GM21786 (cell line): ENCODE measurements around the gene RND3.

Source experiments
- ATAC-seq: cut with Tn5 transposase; IDR thresholded peaks from one replicate; pipeline ENCODE4 v1.9.1; 2021; ENCODE audit not compliant: unreplicated experiment

The RND3 gene

GRCh38 chr2:150487537-150488429 is at the start of gene RND3:
Gene RND3, minus strand, starts transcription at chr2:150487667. Its CDS starts 250 bp downstream, at chr2:150487417.
- ATAC-seq: peak; percentile 50

GRCh38 chr2:150535176-150535575 is 47.7 kb upstream of the RND3 start:
- no peak for ATAC-seq

- no peak for ATAC-seq
Observed at GRCh38 chr2:150532879-150533278, 45.4 kb upstream of the RND3 start.

GRCh38 chr2:150532020-150532419 is 44.6 kb upstream of the RND3 start:
- no peak for ATAC-seq

- no peak for ATAC-seq
Observed at GRCh38 chr2:150531591-150531990, 44.1 kb upstream of the RND3 start.

- no peak for ATAC-seq
Observed at GRCh38 chr2:150530168-150530567, 42.7 kb upstream of the RND3 start.

GRCh38 chr2:150528861-150529801 is 41.7 kb upstream of the RND3 start:
- peak; percentile 93 for ATAC-seq

GRCh38 chr2:150526827-150527226 is 39.4 kb upstream of the RND3 start:
- no peak for ATAC-seq

GRCh38 chr2:150526006-150526405 is 38.5 kb upstream of the RND3 start:
- no peak for ATAC-seq

- ATAC-seq: no peak
Observed at GRCh38 chr2:150522269-150522668, 34.8 kb upstream of the RND3 start.

- ATAC-seq: peak; percentile 62
Observed at GRCh38 chr2:150520887-150521664, 33.6 kb upstream of the RND3 start.

GRCh38 chr2:150520033-150520432 is 32.6 kb upstream of the RND3 start:
- no peak for ATAC-seq

- no peak for ATAC-seq
Observed at GRCh38 chr2:150517951-150518680, 30.6 kb upstream of the RND3 start.

GRCh38 chr2:150513647-150514046 is 26.2 kb upstream of the RND3 start:
- no peak for ATAC-seq

GRCh38 chr2:150508497-150509137 is 21.1 kb upstream of the RND3 start:
- ATAC-seq: no peak

GRCh38 chr2:150507071-150507470 is 19.6 kb upstream of the RND3 start:
- no peak for ATAC-seq

- ATAC-seq: no peak
Observed at GRCh38 chr2:150505178-150505577, 17.7 kb upstream of the RND3 start.

GRCh38 chr2:150495993-150496627 is 8.6 kb upstream of the RND3 start:
- no peak for ATAC-seq

GRCh38 chr2:150495001-150495400 is 7.5 kb upstream of the RND3 start:
- no peak for ATAC-seq
